ENCODE data around the gene ELMO1.

The ELMO1 gene

DNA sequence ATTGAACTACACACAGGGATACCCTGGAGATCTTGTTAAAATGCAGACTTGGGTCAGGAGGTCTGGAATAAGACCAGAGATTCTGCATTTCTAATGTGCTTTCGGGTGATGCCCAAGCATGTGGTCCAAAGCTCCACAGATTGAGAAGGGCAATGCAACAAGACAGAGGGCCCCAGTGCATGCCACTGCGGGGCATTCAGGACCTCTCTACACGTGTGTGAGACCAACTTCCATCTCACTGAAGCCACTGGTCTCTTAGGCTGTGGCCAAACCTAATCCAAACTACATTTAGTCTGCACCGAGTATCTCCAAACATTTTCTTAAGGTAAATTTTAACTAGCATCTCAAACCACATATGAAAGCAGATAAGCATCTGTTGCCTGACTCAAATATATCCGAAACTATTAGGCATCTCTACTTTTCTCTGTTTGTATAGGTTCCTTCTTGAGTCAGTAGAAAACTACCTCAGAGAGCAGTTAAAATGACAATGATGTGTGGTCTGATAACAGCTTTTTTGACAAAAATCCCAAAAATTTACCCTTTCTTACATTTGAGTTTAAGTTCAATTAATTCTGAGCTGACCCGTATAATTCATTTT lies 107.5 kb downstream of the ELMO1 start:
- H3K4me1 ChIP-seq (ENCODE audit: control insufficient read depth in 2 of 2, insufficient read depth in 2 of 2, low read length in 2 of 2), result peaks cover 2 to 7% of the 10 kb centered on the region in 2 donors
- no peak overlapping the region for H3K9ac ChIP-seq (ENCODE audit: low read depth in 1 of 2, low read length in 2 of 2)
- no peaks in the 10 kb centered on the region for H3K27me3 ChIP-seq (ENCODE audit: control insufficient read depth in 2 of 2, insufficient read depth in 2 of 2, low read length in 2 of 2)

GRCh38 chr7:37338966-37339365 lies 109.7 kb downstream of the ELMO1 start:
- Histone ChIP-seq H3K4me3 (ENCODE audit: low read length in 2 of 2) (no peak overlapping the region), H3K27ac (ENCODE audit: low read depth in 2 of 2, low read length in 2 of 2) (no peak overlapping the region), H3K4me1 (ENCODE audit: control insufficient read depth in 2 of 2, insufficient read depth in 2 of 2, low read length in 2 of 2) (peaks cover 2 to 3% of the 10 kb centered on the region in 2 donors)

More for the DNA sequence above, 107.5 kb downstream of the ELMO1 start:
- peak overlapping the region in 1 of 2 donors; percentile 31 for H3K4me3 ChIP-seq (ENCODE audit: low read length in 2 of 2)
- no peaks in the 10 kb centered on the region for H3K9me3 ChIP-seq (ENCODE audit: control insufficient read depth in 2 of 2, low read length in 2 of 2)
- no peaks in the 10 kb centered on the region for H3K36me3 ChIP-seq (ENCODE audit: control insufficient read depth in 2 of 2, insufficient read depth in 2 of 2, low read length in 2 of 2)
- H3K27ac ChIP-seq (ENCODE audit: low read depth in 2 of 2, low read length in 2 of 2), result no peak overlapping the region

GRCh38 chr7:37337522-37337921 lies 111.1 kb downstream of the ELMO1 start:
- Histone ChIP-seq H3K36me3 (ENCODE audit: control insufficient read depth in 2 of 2, insufficient read depth in 2 of 2, low read length in 2 of 2) (no peaks in the 10 kb centered on the region), H3K9me3 (ENCODE audit: control insufficient read depth in 2 of 2, low read length in 2 of 2) (no peaks in the 10 kb centered on the region), H3K4me1 (ENCODE audit: control insufficient read depth in 2 of 2, insufficient read depth in 2 of 2, low read length in 2 of 2) (peaks cover 0 to 2% of the 10 kb centered on the region in 2 donors), H3K4me3 (ENCODE audit: low read length in 2 of 2) (no peak overlapping the region), H3K9ac (ENCODE audit: low read depth in 1 of 2, low read length in 2 of 2) (no peak overlapping the region), H3K27ac (ENCODE audit: low read depth in 2 of 2, low read length in 2 of 2) (no peak overlapping the region), H3K27me3 (ENCODE audit: control insufficient read depth in 2 of 2, insufficient read depth in 2 of 2, low read length in 2 of 2) (no peaks in the 10 kb centered on the region)

More at GRCh38 chr7:37338966-37339365, 109.7 kb downstream of the ELMO1 start:
- Histone ChIP-seq H3K9me3 (ENCODE audit: control insufficient read depth in 2 of 2, low read length in 2 of 2) (no peaks in the 10 kb centered on the region), H3K27me3 (ENCODE audit: control insufficient read depth in 2 of 2, insufficient read depth in 2 of 2, low read length in 2 of 2) (no peaks in the 10 kb centered on the region), H3K9ac (ENCODE audit: low read depth in 1 of 2, low read length in 2 of 2) (no peak overlapping the region), H3K36me3 (ENCODE audit: control insufficient read depth in 2 of 2, insufficient read depth in 2 of 2, low read length in 2 of 2) (no peaks in the 10 kb centered on the region)

DNA sequence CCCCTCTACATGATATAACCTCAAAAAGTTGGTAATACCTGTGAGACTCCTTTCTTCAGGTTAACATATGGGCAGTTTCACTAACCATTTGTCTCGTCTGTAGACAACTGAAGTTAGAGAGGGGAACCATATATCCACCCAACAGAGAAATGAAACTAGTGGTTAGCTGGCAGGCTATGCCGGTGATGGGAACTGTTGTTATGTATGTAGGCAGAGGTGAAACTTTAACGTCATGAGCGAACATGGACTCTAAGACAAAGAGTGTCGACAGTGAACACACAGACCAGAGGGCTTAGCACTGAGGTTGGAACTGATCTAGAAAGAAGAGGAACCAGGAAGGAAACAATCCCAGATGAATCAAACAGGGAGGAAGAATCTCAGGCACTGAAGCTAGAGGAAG lies 112.4 kb downstream of the ELMO1 start:
- H3K36me3 ChIP-seq (ENCODE audit: control insufficient read depth in 2 of 2, insufficient read depth in 2 of 2, low read length in 2 of 2), result no peaks in the 10 kb centered on the region
- H3K9me3 ChIP-seq (ENCODE audit: control insufficient read depth in 2 of 2, low read length in 2 of 2), result no peaks in the 10 kb centered on the region
- no peak overlapping the region for H3K4me3 ChIP-seq (ENCODE audit: low read length in 2 of 2)
- no peak overlapping the region for H3K27ac ChIP-seq (ENCODE audit: low read depth in 2 of 2, low read length in 2 of 2)
- no peaks in the 10 kb centered on the region for H3K27me3 ChIP-seq (ENCODE audit: control insufficient read depth in 2 of 2, insufficient read depth in 2 of 2, low read length in 2 of 2)
- no peak overlapping the region for H3K9ac ChIP-seq (ENCODE audit: low read depth in 1 of 2, low read length in 2 of 2)
- H3K4me1 ChIP-seq (ENCODE audit: control insufficient read depth in 2 of 2, insufficient read depth in 2 of 2, low read length in 2 of 2), result no peaks in the 10 kb centered on the region

DNA sequence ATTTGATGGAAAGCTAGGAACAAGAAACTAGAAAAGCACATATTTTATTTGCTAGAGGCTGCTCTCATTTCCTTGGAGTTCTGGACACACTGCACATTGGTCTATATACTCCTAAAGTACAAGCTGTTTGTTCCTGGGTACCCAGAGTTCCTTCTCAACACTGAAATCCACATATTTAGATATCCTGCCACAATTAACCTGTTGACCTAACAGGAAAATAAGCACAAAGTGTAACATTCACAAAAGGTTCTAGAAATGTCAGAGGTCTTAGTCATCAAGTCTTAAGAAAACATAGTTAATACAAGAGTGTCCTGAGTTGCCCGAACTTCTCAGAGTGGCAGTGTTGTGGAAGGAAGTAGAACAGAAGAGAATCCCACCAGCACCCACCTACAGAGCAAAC lies 115.6 kb downstream of the ELMO1 start:
- H3K9me3 ChIP-seq (ENCODE audit: control insufficient read depth in 2 of 2, low read length in 2 of 2), result no peaks in the 10 kb centered on the region
- H3K4me3 ChIP-seq (ENCODE audit: low read length in 2 of 2), result no peak overlapping the region
- H3K4me1 ChIP-seq (ENCODE audit: control insufficient read depth in 2 of 2, insufficient read depth in 2 of 2, low read length in 2 of 2), result no peaks in the 10 kb centered on the region
- no peaks in the 10 kb centered on the region for H3K27me3 ChIP-seq (ENCODE audit: control insufficient read depth in 2 of 2, insufficient read depth in 2 of 2, low read length in 2 of 2)
- no peaks in the 10 kb centered on the region for H3K36me3 ChIP-seq (ENCODE audit: control insufficient read depth in 2 of 2, insufficient read depth in 2 of 2, low read length in 2 of 2)
- H3K27ac ChIP-seq (ENCODE audit: low read depth in 2 of 2, low read length in 2 of 2), result no peak overlapping the region
- H3K9ac ChIP-seq (ENCODE audit: low read depth in 1 of 2, low read length in 2 of 2), result no peak overlapping the region

GRCh38 chr7:37332243-37333016 lies 116.2 kb downstream of the ELMO1 start:
- Histone ChIP-seq H3K27me3 (ENCODE audit: control insufficient read depth in 2 of 2, insufficient read depth in 2 of 2, low read length in 2 of 2) (no peaks in the 10 kb centered on the region), H3K36me3 (ENCODE audit: control insufficient read depth in 2 of 2, insufficient read depth in 2 of 2, low read length in 2 of 2) (no peaks in the 10 kb centered on the region), H3K4me3 (ENCODE audit: low read length in 2 of 2) (no peak overlapping the region), H3K9me3 (ENCODE audit: control insufficient read depth in 2 of 2, low read length in 2 of 2) (no peaks in the 10 kb centered on the region), H3K9ac (ENCODE audit: low read depth in 1 of 2, low read length in 2 of 2) (no peak overlapping the region), H3K4me1 (ENCODE audit: control insufficient read depth in 2 of 2, insufficient read depth in 2 of 2, low read length in 2 of 2) (no peaks in the 10 kb centered on the region), H3K27ac (ENCODE audit: low read depth in 2 of 2, low read length in 2 of 2) (no peak overlapping the region)

- Histone ChIP-seq H3K36me3 (ENCODE audit: control insufficient read depth in 2 of 2, insufficient read depth in 2 of 2, low read length in 2 of 2) (no peaks in the 10 kb centered on the region), H3K4me3 (ENCODE audit: low read length in 2 of 2) (no peak overlapping the region), H3K27ac (ENCODE audit: low read depth in 2 of 2, low read length in 2 of 2) (no peak overlapping the region)
Observed at GRCh38 chr7:37330775-37331174, 117.9 kb downstream of the ELMO1 start.

DNA sequence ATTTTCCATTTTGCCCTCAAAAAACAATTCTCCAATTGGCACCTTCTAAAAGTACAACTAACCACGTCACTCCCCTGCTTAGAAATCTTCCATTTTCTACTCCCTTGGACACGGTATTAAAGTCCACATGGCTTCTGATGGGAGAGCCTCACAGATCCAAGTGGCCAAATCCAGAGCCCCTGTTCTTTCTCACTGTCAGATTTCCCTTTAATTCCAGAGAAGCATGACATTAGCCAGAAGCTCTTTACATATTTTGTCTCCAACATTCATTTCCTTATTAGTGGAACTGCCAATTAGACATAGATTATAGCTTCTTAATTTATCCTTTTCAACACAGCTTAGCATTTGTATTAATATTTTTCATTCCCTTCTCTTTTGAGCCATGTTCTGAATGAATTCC lies 118.7 kb downstream of the ELMO1 start:
- Histone ChIP-seq H3K4me1 (ENCODE audit: control insufficient read depth in 2 of 2, insufficient read depth in 2 of 2, low read length in 2 of 2) (no peaks in the 10 kb centered on the region), H3K9ac (ENCODE audit: low read depth in 1 of 2, low read length in 2 of 2) (no peak overlapping the region), H3K4me3 (ENCODE audit: low read length in 2 of 2) (no peak overlapping the region), H3K27me3 (ENCODE audit: control insufficient read depth in 2 of 2, insufficient read depth in 2 of 2, low read length in 2 of 2) (no peaks in the 10 kb centered on the region), H3K27ac (ENCODE audit: low read depth in 2 of 2, low read length in 2 of 2) (no peak overlapping the region), H3K9me3 (ENCODE audit: control insufficient read depth in 2 of 2, low read length in 2 of 2) (no peaks in the 10 kb centered on the region), H3K36me3 (ENCODE audit: control insufficient read depth in 2 of 2, insufficient read depth in 2 of 2, low read length in 2 of 2) (no peaks in the 10 kb centered on the region)

More at GRCh38 chr7:37330775-37331174, 117.9 kb downstream of the ELMO1 start:
- H3K9me3 ChIP-seq (ENCODE audit: control insufficient read depth in 2 of 2, low read length in 2 of 2), result no peaks in the 10 kb centered on the region
- H3K9ac ChIP-seq (ENCODE audit: low read depth in 1 of 2, low read length in 2 of 2), result no peak overlapping the region
- no peaks in the 10 kb centered on the region for H3K4me1 ChIP-seq (ENCODE audit: control insufficient read depth in 2 of 2, insufficient read depth in 2 of 2, low read length in 2 of 2)
- H3K27me3 ChIP-seq (ENCODE audit: control insufficient read depth in 2 of 2, insufficient read depth in 2 of 2, low read length in 2 of 2), result no peaks in the 10 kb centered on the region

DNA sequence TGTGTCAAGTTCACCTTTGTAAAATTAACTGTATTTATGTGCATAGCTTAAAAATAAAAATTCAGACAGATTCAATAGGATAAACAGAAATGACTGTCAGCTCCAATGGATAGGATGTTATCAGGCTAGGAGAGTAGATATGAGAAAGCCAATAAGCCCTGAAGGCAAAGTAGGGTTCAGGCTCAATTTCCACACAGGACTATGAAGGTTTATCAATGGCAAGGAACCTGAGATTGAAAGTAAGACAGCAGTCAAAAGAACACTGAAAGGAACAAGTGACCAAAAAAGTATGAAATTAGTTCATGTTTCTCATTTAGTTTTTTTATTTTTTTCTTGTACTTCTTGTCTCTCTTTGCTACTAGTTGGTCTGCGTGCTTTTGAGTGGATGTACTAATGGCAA lies 121.4 kb downstream of the ELMO1 start:
- no peaks in the 10 kb centered on the region for H3K27me3 ChIP-seq (ENCODE audit: control insufficient read depth in 2 of 2, insufficient read depth in 2 of 2, low read length in 2 of 2)
- no peaks in the 10 kb centered on the region for H3K4me1 ChIP-seq (ENCODE audit: control insufficient read depth in 2 of 2, insufficient read depth in 2 of 2, low read length in 2 of 2)
- peaks cover 0 to 2% of the 10 kb centered on the region in 2 donors for H3K36me3 ChIP-seq (ENCODE audit: control insufficient read depth in 2 of 2, insufficient read depth in 2 of 2, low read length in 2 of 2)
- H3K9ac ChIP-seq (ENCODE audit: low read depth in 1 of 2, low read length in 2 of 2), result no peak overlapping the region
- no peak overlapping the region for H3K27ac ChIP-seq (ENCODE audit: low read depth in 2 of 2, low read length in 2 of 2)
- H3K9me3 ChIP-seq (ENCODE audit: control insufficient read depth in 2 of 2, low read length in 2 of 2), result no peaks in the 10 kb centered on the region
- no peak overlapping the region for H3K4me3 ChIP-seq (ENCODE audit: low read length in 2 of 2)

GRCh38 chr7:37323966-37324365 lies 124.7 kb downstream of the ELMO1 start:
- Histone ChIP-seq H3K27me3 (ENCODE audit: control insufficient read depth in 2 of 2, insufficient read depth in 2 of 2, low read length in 2 of 2) (no peaks in the 10 kb centered on the region), H3K4me1 (ENCODE audit: control insufficient read depth in 2 of 2, insufficient read depth in 2 of 2, low read length in 2 of 2) (no peaks in the 10 kb centered on the region), H3K9ac (ENCODE audit: low read depth in 1 of 2, low read length in 2 of 2) (no peak overlapping the region), H3K36me3 (ENCODE audit: control insufficient read depth in 2 of 2, insufficient read depth in 2 of 2, low read length in 2 of 2) (peaks cover 0 to 2% of the 10 kb centered on the region in 2 donors), H3K4me3 (ENCODE audit: low read length in 2 of 2) (no peak overlapping the region), H3K27ac (ENCODE audit: low read depth in 2 of 2, low read length in 2 of 2) (no peak overlapping the region), H3K9me3 (ENCODE audit: control insufficient read depth in 2 of 2, low read length in 2 of 2) (no peaks in the 10 kb centered on the region)

All from mucosa of rectum (tissue), 2 donors.